Adipocyte (in vitro differentiated cells): ENCODE results near the gene LRRC8E.
A peak's percentile ranks its signal among the peaks of the same experiment; 100 is the strongest.

ENCODE experiments used
- DNase-seq: peaks from one replicate; pipeline ENCODE4 v3.0.0-alpha.2; 2015; ENCODE audit warnings: low read depth
- H3K27me3 ChIP-seq: replicated peaks from 2 replicates; pipeline ENCODE4 v1.7.0; 2013; ENCODE audit warnings: mild to moderate bottlenecking, low read length, moderate library complexity; ENCODE audit not compliant: control insufficient read depth, insufficient read depth
- H3K36me3 ChIP-seq: 2 replicates; pipeline ENCODE4 v1.7.0; 2013; ENCODE audit warnings: low read length, mild to moderate bottlenecking, moderate library complexity; ENCODE audit not compliant: control insufficient read depth, insufficient read depth, severe bottlenecking
- H3K4me1 ChIP-seq: 2 replicates; pipeline ENCODE4 v1.7.0; 2013; ENCODE audit warnings: mild to moderate bottlenecking, low read length, moderate library complexity; ENCODE audit not compliant: control insufficient read depth, insufficient read depth
- H3K4me3 ChIP-seq: 2 replicates; pipeline ENCODE4 v1.7.0; 2013; ENCODE audit warnings: mild to moderate bottlenecking, low read length, moderate library complexity
- H3K9ac ChIP-seq: 2 replicates; pipeline ENCODE4 v1.7.0; 2013; ENCODE audit warnings: mild to moderate bottlenecking, low read length, moderate library complexity
- H3K9me3 ChIP-seq: 2 replicates; pipeline ENCODE4 v1.7.0; 2013; ENCODE audit warnings: mild to moderate bottlenecking, low read length, moderate library complexity; ENCODE audit not compliant: control insufficient read depth

LRRC8E gene

DNA sequence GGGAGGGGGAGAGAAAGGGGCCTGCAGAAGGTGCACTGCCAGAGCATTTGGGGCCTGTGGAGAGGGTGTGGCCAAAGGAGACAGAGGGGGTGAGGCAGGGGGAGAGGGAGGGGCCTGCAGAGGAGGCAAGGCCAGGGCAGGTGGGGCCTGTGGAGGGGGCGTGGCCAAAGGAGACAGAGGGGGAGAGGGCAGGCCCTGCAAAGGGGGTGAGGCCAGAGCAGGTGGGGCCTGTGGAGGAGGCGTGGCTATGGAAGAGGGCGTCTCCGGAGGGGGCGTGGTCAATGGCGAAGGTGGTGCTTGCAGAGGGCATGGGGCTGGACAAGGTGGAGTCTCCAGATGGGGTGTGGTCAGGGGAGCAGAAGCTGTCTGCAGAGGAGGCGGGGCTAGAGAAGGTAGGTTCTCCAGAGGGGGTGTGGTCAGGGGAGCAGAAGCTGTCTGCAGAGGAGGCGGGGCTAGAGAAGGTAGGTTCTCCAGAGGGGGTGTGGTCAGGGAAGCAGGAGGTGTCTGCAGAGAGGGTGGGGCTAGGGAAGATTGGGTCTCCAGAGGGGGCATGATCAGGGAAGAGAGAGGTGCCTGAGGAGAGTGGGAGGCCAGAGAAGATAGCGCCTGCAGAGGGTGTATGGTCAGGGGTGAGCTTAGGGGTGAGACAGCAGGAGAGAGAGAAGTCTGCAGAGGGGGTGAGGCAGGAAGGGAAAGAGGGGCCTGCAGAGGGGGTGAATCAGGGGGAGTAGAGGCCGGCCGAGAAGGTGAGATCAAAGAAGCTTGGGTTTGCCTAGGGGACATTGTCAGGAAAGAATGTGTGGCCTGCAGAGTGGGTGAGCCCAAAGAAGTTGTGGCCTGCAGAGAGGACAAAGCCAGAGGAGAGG is 17.5 kb upstream of the LRRC8E start:
- Histone ChIP-seq H3K9ac (no peak overlapping the region), H3K27me3 (peaks cover 24% of the 10 kb centered on the region), H3K9me3 (no peaks in the 10 kb centered on the region), H3K4me1 (peaks cover 13% of the 10 kb centered on the region), H3K36me3 (no peaks in the 10 kb centered on the region), H3K4me3 (no peak overlapping the region)
- DNase-seq = no peak

DNA sequence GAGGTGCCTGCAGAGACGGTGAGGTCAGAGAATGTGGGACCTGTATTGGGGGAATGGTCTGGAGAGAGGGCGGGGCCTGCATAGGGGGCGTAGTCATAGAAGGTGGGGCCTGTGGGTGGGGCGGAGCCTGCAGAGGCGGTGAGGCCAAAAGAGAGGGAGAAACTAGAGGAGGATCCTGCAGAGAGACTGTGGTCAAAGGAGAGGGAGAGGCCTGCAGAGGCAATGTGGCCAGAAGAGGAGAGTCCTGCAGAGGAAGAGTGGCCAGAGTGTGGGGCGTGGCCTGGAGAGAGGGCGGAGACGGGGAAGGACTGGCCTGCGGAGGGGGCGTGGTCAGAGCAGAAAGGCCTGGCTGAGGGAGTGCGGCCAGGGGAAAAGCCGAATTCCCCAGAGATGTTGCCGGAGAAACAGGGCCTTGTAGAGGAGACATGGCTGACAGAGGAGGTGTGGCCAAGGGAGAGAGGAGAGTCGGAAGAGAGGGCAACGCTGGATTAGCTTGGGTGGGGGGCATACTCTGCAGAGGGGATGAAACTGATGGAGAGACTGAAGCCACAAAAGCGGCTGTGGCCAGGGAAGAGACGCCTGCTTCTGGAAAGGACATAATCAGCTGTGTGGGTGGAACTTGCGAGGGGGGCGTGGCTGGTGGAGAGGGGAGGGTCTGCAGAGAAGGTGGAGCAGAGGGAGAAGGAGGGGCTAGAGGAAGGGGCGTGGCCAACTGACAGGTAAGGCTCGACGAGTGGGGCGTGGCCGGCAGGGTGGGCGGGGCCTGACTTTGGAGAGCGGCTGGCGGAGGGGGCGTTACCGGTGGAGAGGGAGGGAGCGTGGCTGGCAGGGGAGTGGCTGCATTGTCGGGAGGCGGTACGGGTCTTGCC is 16.6 kb upstream of the LRRC8E start:
- Histone ChIP-seq H3K4me3 (peak overlapping the region; percentile 57), H3K4me1 (peaks cover 13% of the 10 kb centered on the region), H3K9ac (no peak overlapping the region), H3K36me3 (no peaks in the 10 kb centered on the region), H3K27me3 (peaks cover 24% of the 10 kb centered on the region), H3K9me3 (no peaks in the 10 kb centered on the region)
- DNase-seq = peak; percentile 93

DNA sequence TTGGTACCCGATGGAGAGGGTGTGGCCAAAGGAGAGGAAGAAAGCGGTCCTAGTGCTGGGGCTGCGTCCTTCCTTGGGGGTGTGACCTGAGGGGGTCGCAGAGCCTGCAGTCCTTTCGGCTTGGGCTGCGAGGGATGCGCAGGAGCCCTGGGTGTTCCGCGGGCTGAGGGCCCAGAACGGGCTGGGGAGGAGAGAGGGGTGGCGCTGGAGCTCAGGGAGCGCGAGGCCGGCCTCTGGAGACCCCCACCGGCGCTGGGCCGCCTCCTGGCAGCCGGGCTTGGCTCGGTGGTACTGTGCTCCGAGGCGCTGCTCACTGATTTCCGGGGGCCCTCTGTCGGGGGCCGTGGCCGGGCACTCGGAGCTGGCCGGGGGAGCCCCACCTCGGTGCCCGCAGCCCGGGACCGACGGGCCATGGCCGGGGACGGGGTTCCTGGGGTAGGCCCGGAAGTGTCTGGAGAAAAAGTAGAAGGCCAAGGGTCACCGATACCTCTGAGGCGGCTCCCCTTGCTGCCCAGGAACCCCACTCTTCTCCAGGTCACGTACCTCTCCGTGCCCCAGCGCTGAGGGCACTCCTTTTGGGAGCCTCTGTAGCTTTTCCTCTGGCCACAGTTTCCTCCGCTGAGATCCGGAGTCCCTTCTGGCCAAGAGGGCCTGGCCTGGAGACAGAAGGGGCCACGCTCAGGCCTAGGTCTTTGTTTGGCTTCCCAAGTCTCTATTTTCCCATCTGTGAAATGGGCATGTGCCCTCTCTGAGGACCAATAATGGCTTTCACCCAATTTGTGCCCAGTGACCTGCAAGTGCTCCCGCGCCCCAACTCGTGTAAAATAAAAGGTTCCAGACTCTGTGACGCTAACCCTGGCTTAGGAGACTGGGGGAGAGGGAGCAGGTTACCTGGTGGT is 15.8 kb upstream of the LRRC8E start:
- Histone ChIP-seq H3K9ac (no peak overlapping the region), H3K36me3 (no peaks in the 10 kb centered on the region), H3K9me3 (no peaks in the 10 kb centered on the region), H3K4me1 (peaks cover 13% of the 10 kb centered on the region), H3K4me3 (no peak overlapping the region), H3K27me3 (peaks cover 21% of the 10 kb centered on the region)
- no peak for DNase-seq

DNA sequence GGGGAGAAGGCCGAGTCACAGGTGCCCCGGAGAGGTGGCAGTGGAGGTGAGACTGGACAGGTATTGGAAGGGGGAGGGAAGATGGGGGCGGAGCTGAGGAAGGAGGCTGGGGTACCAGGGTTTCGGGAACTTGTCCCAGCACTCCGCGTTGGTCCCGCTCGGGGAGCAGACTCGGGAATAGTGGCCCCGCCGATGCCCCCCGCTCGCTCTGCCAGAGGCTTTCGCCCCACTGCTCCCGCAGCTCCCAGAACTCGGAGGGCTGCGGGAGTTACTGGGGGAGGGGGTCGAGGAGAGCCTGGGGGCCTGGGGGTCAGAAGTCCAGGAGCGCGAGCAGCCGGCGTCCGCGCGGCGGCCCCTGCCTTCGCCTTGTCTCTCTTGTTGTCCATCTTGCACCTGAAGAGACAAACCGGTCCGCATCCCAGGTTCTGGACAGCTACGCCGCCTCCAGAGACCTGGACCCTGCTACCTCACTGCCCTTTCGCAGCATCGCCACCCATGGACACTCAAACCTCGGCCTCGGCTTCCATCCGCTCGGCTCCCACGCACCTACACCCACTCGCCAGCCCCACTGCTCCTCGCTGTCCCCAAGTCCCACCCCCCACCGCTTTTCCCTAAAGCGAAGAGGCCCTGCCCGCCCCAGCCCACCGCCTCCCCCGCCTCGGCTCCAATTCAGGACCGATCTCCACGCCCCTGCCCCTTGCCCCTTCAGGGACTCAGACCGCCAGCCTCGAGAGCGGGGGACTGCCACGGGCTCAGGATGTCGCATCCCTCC is 14.8 kb upstream of the LRRC8E start:
- H3K4me3 ChIP-seq = no peak overlapping the region

DNA sequence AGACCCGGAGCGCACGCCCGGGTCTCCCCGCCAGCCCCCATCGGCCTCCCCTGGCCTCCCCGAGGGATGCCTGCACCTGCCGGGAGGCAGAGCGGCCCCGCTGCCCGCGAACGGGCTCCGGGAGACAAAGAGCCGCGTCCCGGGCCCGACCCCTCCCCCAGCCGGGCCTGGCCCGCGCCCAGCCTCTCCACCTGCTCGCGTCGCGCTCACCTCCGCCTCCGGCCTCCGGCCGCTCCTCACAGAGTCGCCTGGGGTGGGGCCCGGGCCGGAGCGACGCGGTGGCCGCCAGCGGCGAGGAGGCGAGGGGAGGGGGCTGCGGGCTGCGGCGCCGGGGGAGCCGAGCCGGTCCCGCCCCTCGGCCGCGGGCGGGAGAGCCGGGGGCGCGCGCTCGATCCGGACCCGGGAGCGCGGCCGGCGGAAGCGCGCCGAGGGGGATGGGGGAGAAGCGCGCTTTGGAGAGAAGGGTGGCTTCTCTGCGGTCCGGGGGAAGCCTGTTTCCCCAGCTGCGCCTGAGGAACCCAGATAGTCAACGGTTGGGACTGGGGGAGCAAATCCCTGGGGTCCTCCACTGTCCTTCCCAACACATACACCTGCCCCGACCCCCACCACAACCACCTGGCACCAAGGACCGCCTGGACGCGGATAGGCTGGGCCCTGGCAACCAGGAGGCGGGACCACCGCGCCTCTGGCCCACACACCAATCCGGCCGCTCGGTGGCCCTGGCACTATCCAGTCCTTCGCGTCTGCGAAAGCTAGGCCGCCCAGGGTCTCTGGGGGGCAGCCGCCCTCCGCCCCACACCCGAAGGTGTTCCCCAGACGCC is 14.0 kb upstream of the LRRC8E start, which contains the start of gene PRR36:
PRR36 (minus strand) TSS at position 315 of the 821 bp plus-strand sequence. CDS start 701 bp downstream, outside the sequence.
- Histone ChIP-seq H3K36me3 (no peaks in the 10 kb centered on the region), H3K9me3 (no peaks in the 10 kb centered on the region), H3K4me3 (no peak within 1 kb of the TSS), H3K27me3 (peaks cover 21% of the 10 kb centered on the region), H3K4me1 (peaks cover 5% of the 10 kb centered on the region), H3K9ac (no peak within 1 kb of the TSS)
- DNase-seq = peak; percentile 39

More for the DNA sequence above, 14.8 kb upstream of the LRRC8E start:
- no peak for DNase-seq
- Histone ChIP-seq H3K9ac (no peak overlapping the region), H3K9me3 (no peaks in the 10 kb centered on the region), H3K27me3 (peaks cover 21% of the 10 kb centered on the region), H3K4me1 (peaks cover 10% of the 10 kb centered on the region), H3K36me3 (no peaks in the 10 kb centered on the region)

DNA sequence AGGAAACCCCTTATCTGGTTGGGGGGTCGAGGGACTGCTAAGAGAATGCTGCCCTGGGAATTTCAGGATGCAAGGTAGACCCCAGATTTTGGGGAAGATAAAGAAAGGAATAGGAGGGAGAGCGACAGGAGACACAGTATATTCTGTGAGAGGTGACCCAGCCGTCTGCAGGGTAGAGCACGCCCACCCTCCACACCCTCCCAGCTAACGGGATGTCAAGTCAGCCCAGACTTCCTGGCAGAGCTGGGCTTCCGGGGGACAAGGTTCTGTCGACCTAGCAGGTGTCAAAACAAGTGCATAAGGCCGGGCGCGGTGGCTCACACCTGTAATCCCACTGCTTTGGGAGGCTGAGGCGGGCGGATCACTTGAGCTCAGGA is 13.4 kb upstream of the LRRC8E start:
- Histone ChIP-seq H3K27me3 (peaks cover 21% of the 10 kb centered on the region), H3K9me3 (no peaks in the 10 kb centered on the region), H3K4me3 (no peak overlapping the region), H3K36me3 (no peaks in the 10 kb centered on the region), H3K4me1 (peaks cover 5% of the 10 kb centered on the region), H3K9ac (no peak overlapping the region)
- no peak for DNase-seq

DNA sequence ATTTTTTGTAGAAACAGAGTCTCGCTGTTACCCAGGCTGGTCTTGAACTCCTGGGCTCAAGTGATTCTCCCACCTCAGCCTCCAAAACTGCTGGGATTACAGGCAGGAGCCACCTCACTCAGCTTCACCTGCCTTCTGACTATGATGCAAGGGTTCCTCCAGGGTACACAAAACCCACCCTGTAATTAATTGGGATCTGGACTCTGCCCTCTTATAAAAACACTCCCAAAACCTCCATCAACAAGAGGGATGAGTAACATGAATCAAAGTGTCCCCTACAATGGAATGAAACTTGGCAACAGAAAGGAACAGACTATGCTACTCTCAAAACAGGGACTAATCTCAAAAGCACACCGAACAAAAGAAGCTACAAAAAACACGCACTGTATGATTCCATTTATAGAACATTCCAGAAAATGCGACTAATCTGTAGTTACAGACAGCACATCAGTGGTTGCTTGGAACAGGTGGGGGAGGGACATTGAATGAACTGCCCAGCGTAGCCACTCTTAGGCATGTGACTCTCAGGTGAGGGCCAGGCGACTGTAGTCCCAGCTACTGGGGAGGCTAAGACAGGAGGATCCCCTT is 11.0 kb upstream of the LRRC8E start:
- no peak for DNase-seq
- no peak overlapping the region for H3K4me3 ChIP-seq
- H3K4me1 ChIP-seq = no peaks in the 10 kb centered on the region
- H3K27me3 ChIP-seq = peaks cover 24% of the 10 kb centered on the region
- no peak overlapping the region for H3K9ac ChIP-seq
- H3K36me3 ChIP-seq = no peaks in the 10 kb centered on the region
- no peaks in the 10 kb centered on the region for H3K9me3 ChIP-seq

DNA sequence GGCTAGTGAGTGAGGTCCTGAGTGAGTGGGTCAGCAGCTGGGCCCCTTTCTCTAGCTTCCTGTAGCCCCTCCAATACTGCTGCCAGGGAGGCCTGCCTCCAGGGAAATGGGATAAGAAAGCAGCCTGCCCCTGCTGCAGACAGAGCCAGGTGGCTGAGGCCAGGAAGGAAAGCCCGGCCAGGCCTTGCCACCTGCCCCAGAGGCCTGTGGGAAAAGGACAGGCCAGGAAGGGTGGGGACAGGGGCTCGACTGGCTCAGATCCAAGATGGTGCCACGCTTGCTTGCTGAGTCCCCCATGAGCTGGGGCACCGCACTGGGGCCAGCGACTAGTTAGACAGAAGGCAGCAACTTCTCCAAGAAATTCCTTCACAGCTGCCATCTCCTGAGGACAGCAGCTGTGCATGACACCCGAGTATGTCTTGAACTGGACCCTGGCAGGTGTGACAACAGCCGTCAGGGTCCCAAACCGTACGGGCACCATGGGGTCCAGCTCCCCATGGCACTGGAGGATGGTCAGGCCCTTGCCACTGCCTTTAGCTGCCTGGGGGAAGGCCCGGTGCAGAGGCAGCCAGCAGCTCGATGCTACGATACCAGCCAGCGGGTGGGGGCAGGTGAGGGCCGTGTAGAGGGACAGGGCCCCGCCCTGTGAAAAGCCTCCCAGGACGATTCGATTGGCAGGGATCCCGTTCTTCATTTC is 9.1 kb upstream of the LRRC8E start:
- H3K9ac ChIP-seq = no peak overlapping the region
- no peaks in the 10 kb centered on the region for H3K36me3 ChIP-seq
- no peak for DNase-seq
- H3K27me3 ChIP-seq = peaks cover 11% of the 10 kb centered on the region
- no peaks in the 10 kb centered on the region for H3K9me3 ChIP-seq
- no peak overlapping the region for H3K4me3 ChIP-seq
- no peaks in the 10 kb centered on the region for H3K4me1 ChIP-seq

DNA sequence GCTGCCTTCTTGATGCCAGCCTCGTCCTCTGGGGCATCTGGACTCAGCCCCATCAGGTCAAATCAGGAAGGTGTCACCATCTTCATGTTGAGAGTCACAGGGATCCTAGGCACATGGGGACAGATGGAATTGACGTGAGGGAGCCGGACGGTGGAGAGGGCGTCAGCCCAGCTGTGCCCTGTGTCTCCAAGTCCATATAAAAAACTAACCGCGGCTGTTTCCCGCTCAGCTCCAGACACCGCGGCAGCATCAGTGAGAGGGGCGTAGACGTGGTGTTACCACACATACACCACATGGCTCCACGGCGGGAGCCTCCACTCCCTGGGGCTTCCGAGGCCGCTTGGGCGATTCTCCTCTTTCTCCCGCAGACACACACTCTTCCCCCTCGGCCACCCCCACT is 8.5 kb upstream of the LRRC8E start:
- no peak for DNase-seq
- Histone ChIP-seq H3K27me3 (peaks cover 8% of the 10 kb centered on the region), H3K36me3 (no peaks in the 10 kb centered on the region), H3K4me3 (no peak overlapping the region), H3K4me1 (no peaks in the 10 kb centered on the region), H3K9ac (no peak overlapping the region), H3K9me3 (no peaks in the 10 kb centered on the region)
